ENCODE data around the gene NUP37. TPM values are rescaled to one million over a fixed set of nuclear protein-coding genes. Genes with fewer than 3 reads are reported as not detected.

Gene NUP37
- total and polyA plus RNA-seq, 2 of the 8 experiments (the other 6 are each of a cell fraction or from before 2014, with no cell fraction given) = 53.5 to 71.0 TPM

DNA sequence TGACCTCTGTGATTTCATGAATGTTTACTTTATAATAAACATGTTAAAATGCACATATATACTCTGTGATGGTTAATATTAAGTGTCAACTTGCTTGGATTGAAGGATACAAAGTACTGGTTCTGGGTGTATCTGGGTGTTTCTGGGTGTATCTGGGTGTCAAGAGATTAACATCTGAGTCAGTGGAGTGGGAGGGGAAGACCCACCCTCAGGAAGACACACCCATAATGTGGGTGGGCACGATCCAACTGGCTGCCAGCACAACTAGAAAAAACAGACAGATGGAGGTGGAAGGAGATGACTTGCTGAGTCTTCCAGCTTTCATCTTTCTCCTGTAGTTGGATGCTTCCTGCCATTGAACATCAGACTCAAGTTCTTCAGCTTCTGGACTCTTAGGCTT, 11.9 kb downstream of the NUP37 start:
- POLR2A ChIA-PET (ENCODE audit: partially characterized antibody) = no interaction called here
- H3K79me1 ChIP-seq (ENCODE audit: low read depth, low read length) = no peaks in the 10 kb centered on the region
- H3K56ac ChIP-seq (replicated peaks; ENCODE audit: insufficient read length, low read depth, low read length) = no peak overlapping the region
- no peak overlapping the region for H4K5ac ChIP-seq (ENCODE audit: insufficient read length, low read depth, low read length)
- no peak overlapping the region for H2AFZ ChIP-seq (ENCODE audit: low read length)
- H3K9ac ChIP-seq (replicated peaks in 1 of 4; ENCODE audit: extremely low read depth in 1 of 4, low read depth in 3 of 4, low read length in 3 of 4) = no peak overlapping the region
- H3K9me3 ChIP-seq (ENCODE audit: insufficient read depth in 2 of 2, low read depth in 1 of 2, low read length in 1 of 2) = peaks cover 3 to 6% of the 10 kb centered on the region in 2 experiments; a peak in 3 of 4 replicates
- H2BK20ac ChIP-seq (ENCODE audit: low read length) = no peak overlapping the region
- H3K18ac ChIP-seq (ENCODE audit: extremely low read depth, low read length) = no peak overlapping the region
- H3K23me2 ChIP-seq (ENCODE audit: low read depth, low read length) = no peaks in the 10 kb centered on the region
- peaks cover 8 to 64% (median 39%) of the 10 kb centered on the region in 4 experiments; a peak in 7 of 8 replicates for H3K36me3 ChIP-seq (ENCODE audit: control insufficient read depth in 2 of 4, insufficient read depth in 4 of 4, low read length in 3 of 4)
- FAIRE-seq (no peak), DNase-seq (ENCODE audit: low read depth in 1 of 2, low spot score in 2 of 2) (no peak)
- no peaks in the 10 kb centered on the region for H3K79me2 ChIP-seq (ENCODE audit: control insufficient read depth in 1 of 2, insufficient read depth in 2 of 2, low read length in 2 of 2)
- 90% methylated on average over 1 of the region's 1 CpG; no CpG with 5 or more reads in 1 of the 2 experiments for WGBS, 2 experiments (ENCODE audit: extremely low coverage in 1 of 2, insufficient coverage in 1 of 2, insufficient read length in 1 of 2, insufficient replicate concordance in 2 of 2, low coverage in 1 of 2, low lambda C conversion rate in 2 of 2, missing lambda C conversion rate in 1 of 2)
- H3K4me2 ChIP-seq (ENCODE audit: insufficient read depth in 1 of 2, low read depth in 2 of 2, low read length in 2 of 2) = no peak overlapping the region
- no peak overlapping the region for H3K23ac ChIP-seq (ENCODE audit: insufficient read length)
- no peaks in the 10 kb centered on the region for H3K27me3 ChIP-seq (replicated peaks in 1 of 4; ENCODE audit: control insufficient read depth in 3 of 4, extremely low read depth in 1 of 4, insufficient read depth in 3 of 4, low read length in 3 of 4)
- H3K14ac ChIP-seq (ENCODE audit: insufficient read length) = no peak overlapping the region
- H2BK15ac ChIP-seq (ENCODE audit: low read length) = no peak overlapping the region
- CTCF ChIA-PET (ENCODE audit: partially characterized antibody) = interaction anchor here (1.0 to 1.5 kb wide), 4 partner anchors 9 to 62 kb away, joined by 3 to 5 read pairs (median 4); no protein-coding TSS in a partner anchor
- no peak overlapping the region for H2AK5ac ChIP-seq (ENCODE audit: low read depth, low read length)
- H2BK5ac ChIP-seq (ENCODE audit: low read depth, low read length) = no peak overlapping the region
- H3K4me3 ChIP-seq (ENCODE audit: extremely low read depth in 1 of 4, insufficient read depth in 2 of 4, low read depth in 3 of 4, low read length in 4 of 4) = no peak overlapping the region
- H4K20me1 ChIP-seq (replicated peaks in 1 of 2; ENCODE audit: control insufficient read depth in 1 of 2, insufficient read depth in 2 of 2, low read length in 2 of 2) = no peaks in the 10 kb centered on the region
- no peak overlapping the region for H4K91ac ChIP-seq (replicated peaks; ENCODE audit: insufficient read length, low read length)
- H2BK120ac ChIP-seq (replicated peaks; ENCODE audit: low read depth, low read length) = no peak overlapping the region
- H3K27ac ChIP-seq (ENCODE audit: low read depth, low read length) = no peak overlapping the region
- H2BK12ac ChIP-seq (ENCODE audit: low read depth, low read length) = no peak overlapping the region
- TF ChIP-seq KDM4A (IDR thresholded peaks at IDR 0.05; ENCODE audit: low read depth, low read length, severe bottlenecking) (no peak), SP1 (IDR thresholded peaks at IDR 0.05; ENCODE audit: low read depth, low read length) (no peak), TCF12 (IDR thresholded peaks at IDR 0.05; ENCODE audit: low read depth, low read length) (no peak), NANOG (IDR thresholded peaks at IDR 0.05; ENCODE audit: insufficient read depth, low read depth, low read length, poor library complexity, severe bottlenecking) (no peak), RAD21 (IDR thresholded peaks at IDR 0.05 in 1 of 2, conservative IDR thresholded peaks at IDR 0.05 in 1 of 2; ENCODE audit: low read depth in 2 of 2, low read length in 2 of 2) (no peak)
- H3K4me1 ChIP-seq (replicated peaks in 1 of 4; ENCODE audit: control insufficient read depth in 3 of 4, insufficient read depth in 4 of 4, low read length in 3 of 4) = no peaks in the 10 kb centered on the region; a peak in 1 of 7 replicates
- no peak overlapping the region for H3K4ac ChIP-seq (replicated peaks; ENCODE audit: insufficient read length, low read depth, low read length)
- H4K8ac ChIP-seq (ENCODE audit: extremely low read depth, insufficient read depth, low read length) = no peak overlapping the region
